ENCODE data around the gene ABCC9.

DNA sequence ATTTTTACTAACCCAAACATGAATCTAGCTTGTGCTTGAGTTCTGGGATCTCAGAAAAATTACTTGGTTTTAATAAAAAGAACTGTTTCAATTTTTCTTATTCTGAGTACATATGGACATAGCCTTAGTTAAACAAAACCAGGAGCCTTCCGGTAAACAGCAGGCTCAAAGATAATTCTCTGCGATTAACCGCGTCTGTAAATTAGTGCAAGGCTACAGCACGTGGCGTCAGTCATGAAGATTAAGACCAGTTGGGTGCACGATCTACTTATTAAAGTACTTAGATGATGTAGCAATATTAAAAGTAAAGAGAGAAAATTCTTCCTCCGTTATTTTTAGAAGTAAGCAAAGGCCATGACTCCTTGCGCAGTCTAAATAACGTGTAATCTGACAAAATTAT is 167.4 kb downstream of the ABCC9 start:
- TF ChIP-seq POLR2AphosphoS5 (IDR thresholded peaks at IDR 0.05; ENCODE audit: low read depth) (no peak), SPI1 (IDR thresholded peaks at IDR 0.05; ENCODE audit: borderline replicate concordance, low read depth) (no peak)
- TF ChIP-seq, protein P1, sequence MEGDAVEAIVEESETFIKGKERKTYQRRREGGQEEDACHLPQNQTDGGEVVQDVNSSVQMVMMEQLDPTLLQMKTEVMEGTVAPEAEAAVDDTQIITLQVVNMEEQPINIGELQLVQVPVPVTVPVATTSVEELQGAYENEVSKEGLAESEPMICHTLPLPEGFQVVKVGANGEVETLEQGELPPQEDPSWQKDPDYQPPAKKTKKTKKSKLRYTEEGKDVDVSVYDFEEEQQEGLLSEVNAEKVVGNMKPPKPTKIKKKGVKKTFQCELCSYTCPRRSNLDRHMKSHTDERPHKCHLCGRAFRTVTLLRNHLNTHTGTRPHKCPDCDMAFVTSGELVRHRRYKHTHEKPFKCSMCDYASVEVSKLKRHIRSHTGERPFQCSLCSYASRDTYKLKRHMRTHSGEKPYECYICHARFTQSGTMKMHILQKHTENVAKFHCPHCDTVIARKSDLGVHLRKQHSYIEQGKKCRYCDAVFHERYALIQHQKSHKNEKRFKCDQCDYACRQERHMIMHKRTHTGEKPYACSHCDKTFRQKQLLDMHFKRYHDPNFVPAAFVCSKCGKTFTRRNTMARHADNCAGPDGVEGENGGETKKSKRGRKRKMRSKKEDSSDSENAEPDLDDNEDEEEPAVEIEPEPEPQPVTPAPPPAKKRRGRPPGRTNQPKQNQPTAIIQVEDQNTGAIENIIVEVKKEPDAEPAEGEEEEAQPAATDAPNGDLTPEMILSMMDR (IDR thresholded peaks at IDR 0.05; ENCODE audit: insufficient read depth, low read length) = no peak

Data from HL-60 (cell line).